Measurements from ENCODE around the gene MBD4. TPM values are rescaled to one million over a fixed set of nuclear protein-coding genes. Genes with fewer than 3 reads are reported as not detected.

Gene MBD4
- total and polyA plus RNA-seq, 10 of the 15 experiments (the other 5 are each of a cell fraction or from before 2014, with no cell fraction given) = 17.7 to 59.0 (median 49.0) TPM

DNA sequence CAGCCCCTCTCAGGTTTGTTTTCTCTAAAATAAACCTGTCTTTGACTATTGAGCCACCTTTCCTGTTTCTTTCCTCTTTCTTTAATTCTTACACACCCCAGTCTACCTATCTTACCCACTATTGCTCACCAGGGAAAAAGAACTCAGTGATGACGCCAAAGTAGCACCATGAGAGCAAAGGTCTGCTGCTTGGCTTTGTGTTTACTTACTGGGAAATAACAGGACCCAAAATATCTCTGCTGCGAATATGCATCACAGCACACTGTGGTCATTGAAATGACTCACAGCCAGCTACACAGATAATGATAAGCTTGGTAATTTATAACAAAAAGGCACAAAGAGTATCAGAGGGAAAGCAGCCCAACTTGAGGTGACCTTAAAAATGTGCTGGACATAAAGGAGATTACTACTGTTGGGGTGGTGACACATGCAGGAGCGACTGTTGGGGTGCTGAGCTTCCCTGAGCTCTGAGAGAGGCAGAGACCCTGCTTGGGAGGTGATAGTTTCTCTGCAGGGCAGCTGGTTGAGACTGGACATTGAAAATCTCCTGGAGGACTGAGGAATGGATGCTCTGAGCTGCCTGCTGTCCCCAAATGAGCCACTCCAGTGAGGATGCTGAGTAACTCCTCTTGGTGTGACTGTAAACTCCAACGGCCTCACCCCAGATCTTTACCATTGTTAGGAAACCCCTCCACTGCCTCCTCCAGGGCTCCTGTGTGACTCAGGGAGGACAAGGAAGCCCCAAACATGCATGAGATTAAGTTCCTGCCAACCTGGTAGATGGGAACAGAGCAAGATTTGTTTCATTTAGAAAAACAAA is 25.9 kb downstream of the MBD4 start:
- BruUV-seq (replicated peaks) = no TSS peak
- RAD21 ChIA-PET (ENCODE audit: unreplicated experiment) = interaction anchor here (1.5 to 3.5 kb wide), 7 partner anchors 9 to 30 kb away, joined by 14 to 32 read pairs (median 19); partner anchors contain the start of genes EFCAB12, IFT122 and MBD4
- Histone ChIP-seq H3K27ac (ENCODE audit: control insufficient read depth, insufficient read depth) (no peak overlapping the region), H3K4me2 (ENCODE audit: control insufficient read depth, insufficient read depth) (peak overlapping the region; percentile 30; the same call in 1 of the 2 replicates), H3K27me3 (replicated peaks in 1 of 2; ENCODE audit: control insufficient read depth in 2 of 2, insufficient read depth in 2 of 2, low read length in 1 of 2) (no peaks in the 10 kb centered on the region), H3K4me3 (no peak overlapping the region), H3K79me2 (ENCODE audit: control insufficient read depth, insufficient read depth, low read length) (no peaks in the 10 kb centered on the region), H2AFZ (ENCODE audit: control insufficient read depth, low read depth, low read length) (0 out of 2 replicates have a peak overlapping the region, but pooled peaks have one; percentile 15), H3K9ac (ENCODE audit: control insufficient read depth, insufficient read depth, low read length) (no peak overlapping the region), H3K9me3 (replicated peaks; ENCODE audit: control insufficient read depth, insufficient read depth, low read length) (no peaks in the 10 kb centered on the region), H3K36me3 (ENCODE audit: control insufficient read depth in 2 of 2, insufficient read depth in 2 of 2, low read length in 1 of 2) (no peaks in the 10 kb centered on the region), H3K4me1 (ENCODE audit: control insufficient read depth, insufficient read depth, low read length) (peaks cover 6% of the 10 kb centered on the region), H4K20me1 (ENCODE audit: control insufficient read depth, insufficient read depth) (no peaks in the 10 kb centered on the region)
- intact Hi-C loops (cut with micrococcal nuclease; ENCODE audit: unreplicated experiment) (no loop called here), in situ Hi-C loops (cut with MboI) (no loop called here)
- SMC1A ChIA-PET (ENCODE audit: uncharacterized antibody, unreplicated experiment) = interaction anchor here (0.6 to 19.4 kb wide), 14 partner anchors 9 to 76 kb away, joined by 3 to 275 read pairs (median 6); partner anchors contain the start of genes IFT122 and MBD4
- ATAC-seq (peak; percentile 96), FAIRE-seq (peak; percentile 41), DNase-seq (ENCODE audit: low read depth, low spot score) (no peak)
- POLR2A ChIA-PET = interaction anchor here (0.6 to 3.4 kb wide), 12 partner anchors 9 to 476 kb away, joined by 3 to 24 read pairs (median 8); partner anchors contain the start of genes EFCAB12, IFT122 and MBD4
- CTCF ChIA-PET = interaction anchor here (0.6 to 7.5 kb wide), 14 partner anchors 9 to 443 kb away, joined by 3 to 84 read pairs (median 6); partner anchors contain the start of genes IFT122 and MBD4
- under 1% methylated on average over 4 of the region's 4 CpGs for WGBS (ENCODE audit: insufficient coverage, insufficient replicate concordance, low lambda C conversion rate, missing lambda C conversion rate)
- TF ChIP-seq ZNF622 (IDR thresholded peaks at IDR 0.05) (no peak), KDM1A (IDR thresholded peaks at IDR 0.05; ENCODE audit: borderline replicate concordance) (no peak), NFXL1 (IDR thresholded peaks at IDR 0.05; ENCODE audit: borderline replicate concordance) (no peak), BCL11A (IDR thresholded peaks at IDR 0.05; ENCODE audit: low read depth, low read length) (peak; percentile 68), JUNB (IDR thresholded peaks at IDR 0.05) (peak; percentile 68), POU2F2 (IDR thresholded peaks at IDR 0.05; ENCODE audit: borderline replicate concordance, low read depth, low read length) (peak; percentile 44; the same call in 1 of the 3 replicates), NR2C1 (IDR thresholded peaks at IDR 0.05) (no peak), CBFB (IDR thresholded peaks at IDR 0.05; ENCODE audit: low read depth) (0 out of 2 replicates have a peak, but pooled peaks have one; percentile 39)
- TF ChIP-seq, protein P1, sequence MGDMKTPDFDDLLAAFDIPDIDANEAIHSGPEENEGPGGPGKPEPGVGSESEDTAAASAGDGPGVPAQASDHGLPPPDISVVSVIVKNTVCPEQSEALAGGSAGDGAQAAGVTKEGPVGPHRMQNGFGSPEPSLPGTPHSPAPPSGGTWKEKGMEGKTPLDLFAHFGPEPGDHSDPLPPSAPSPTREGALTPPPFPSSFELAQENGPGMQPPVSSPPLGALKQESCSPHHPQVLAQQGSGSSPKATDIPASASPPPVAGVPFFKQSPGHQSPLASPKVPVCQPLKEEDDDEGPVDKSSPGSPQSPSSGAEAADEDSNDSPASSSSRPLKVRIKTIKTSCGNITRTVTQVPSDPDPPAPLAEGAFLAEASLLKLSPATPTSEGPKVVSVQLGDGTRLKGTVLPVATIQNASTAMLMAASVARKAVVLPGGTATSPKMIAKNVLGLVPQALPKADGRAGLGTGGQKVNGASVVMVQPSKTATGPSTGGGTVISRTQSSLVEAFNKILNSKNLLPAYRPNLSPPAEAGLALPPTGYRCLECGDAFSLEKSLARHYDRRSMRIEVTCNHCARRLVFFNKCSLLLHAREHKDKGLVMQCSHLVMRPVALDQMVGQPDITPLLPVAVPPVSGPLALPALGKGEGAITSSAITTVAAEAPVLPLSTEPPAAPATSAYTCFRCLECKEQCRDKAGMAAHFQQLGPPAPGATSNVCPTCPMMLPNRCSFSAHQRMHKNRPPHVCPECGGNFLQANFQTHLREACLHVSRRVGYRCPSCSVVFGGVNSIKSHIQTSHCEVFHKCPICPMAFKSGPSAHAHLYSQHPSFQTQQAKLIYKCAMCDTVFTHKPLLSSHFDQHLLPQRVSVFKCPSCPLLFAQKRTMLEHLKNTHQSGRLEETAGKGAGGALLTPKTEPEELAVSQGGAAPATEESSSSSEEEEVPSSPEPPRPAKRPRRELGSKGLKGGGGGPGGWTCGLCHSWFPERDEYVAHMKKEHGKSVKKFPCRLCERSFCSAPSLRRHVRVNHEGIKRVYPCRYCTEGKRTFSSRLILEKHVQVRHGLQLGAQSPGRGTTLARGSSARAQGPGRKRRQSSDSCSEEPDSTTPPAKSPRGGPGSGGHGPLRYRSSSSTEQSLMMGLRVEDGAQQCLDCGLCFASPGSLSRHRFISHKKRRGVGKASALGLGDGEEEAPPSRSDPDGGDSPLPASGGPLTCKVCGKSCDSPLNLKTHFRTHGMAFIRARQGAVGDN (IDR thresholded peaks at IDR 0.05) = peak; percentile 80
- TF ChIP-seq, protein P2, sequence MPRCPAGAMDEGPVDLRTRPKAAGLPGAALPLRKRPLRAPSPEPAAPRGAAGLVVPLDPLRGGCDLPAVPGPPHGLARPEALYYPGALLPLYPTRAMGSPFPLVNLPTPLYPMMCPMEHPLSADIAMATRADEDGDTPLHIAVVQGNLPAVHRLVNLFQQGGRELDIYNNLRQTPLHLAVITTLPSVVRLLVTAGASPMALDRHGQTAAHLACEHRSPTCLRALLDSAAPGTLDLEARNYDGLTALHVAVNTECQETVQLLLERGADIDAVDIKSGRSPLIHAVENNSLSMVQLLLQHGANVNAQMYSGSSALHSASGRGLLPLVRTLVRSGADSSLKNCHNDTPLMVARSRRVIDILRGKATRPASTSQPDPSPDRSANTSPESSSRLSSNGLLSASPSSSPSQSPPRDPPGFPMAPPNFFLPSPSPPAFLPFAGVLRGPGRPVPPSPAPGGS (IDR thresholded peaks at IDR 0.05; ENCODE audit: borderline replicate concordance, insufficient read depth, low read depth, low read length, poor library complexity, severe bottlenecking) = no peak
- TF ChIP-seq, protein P3, sequence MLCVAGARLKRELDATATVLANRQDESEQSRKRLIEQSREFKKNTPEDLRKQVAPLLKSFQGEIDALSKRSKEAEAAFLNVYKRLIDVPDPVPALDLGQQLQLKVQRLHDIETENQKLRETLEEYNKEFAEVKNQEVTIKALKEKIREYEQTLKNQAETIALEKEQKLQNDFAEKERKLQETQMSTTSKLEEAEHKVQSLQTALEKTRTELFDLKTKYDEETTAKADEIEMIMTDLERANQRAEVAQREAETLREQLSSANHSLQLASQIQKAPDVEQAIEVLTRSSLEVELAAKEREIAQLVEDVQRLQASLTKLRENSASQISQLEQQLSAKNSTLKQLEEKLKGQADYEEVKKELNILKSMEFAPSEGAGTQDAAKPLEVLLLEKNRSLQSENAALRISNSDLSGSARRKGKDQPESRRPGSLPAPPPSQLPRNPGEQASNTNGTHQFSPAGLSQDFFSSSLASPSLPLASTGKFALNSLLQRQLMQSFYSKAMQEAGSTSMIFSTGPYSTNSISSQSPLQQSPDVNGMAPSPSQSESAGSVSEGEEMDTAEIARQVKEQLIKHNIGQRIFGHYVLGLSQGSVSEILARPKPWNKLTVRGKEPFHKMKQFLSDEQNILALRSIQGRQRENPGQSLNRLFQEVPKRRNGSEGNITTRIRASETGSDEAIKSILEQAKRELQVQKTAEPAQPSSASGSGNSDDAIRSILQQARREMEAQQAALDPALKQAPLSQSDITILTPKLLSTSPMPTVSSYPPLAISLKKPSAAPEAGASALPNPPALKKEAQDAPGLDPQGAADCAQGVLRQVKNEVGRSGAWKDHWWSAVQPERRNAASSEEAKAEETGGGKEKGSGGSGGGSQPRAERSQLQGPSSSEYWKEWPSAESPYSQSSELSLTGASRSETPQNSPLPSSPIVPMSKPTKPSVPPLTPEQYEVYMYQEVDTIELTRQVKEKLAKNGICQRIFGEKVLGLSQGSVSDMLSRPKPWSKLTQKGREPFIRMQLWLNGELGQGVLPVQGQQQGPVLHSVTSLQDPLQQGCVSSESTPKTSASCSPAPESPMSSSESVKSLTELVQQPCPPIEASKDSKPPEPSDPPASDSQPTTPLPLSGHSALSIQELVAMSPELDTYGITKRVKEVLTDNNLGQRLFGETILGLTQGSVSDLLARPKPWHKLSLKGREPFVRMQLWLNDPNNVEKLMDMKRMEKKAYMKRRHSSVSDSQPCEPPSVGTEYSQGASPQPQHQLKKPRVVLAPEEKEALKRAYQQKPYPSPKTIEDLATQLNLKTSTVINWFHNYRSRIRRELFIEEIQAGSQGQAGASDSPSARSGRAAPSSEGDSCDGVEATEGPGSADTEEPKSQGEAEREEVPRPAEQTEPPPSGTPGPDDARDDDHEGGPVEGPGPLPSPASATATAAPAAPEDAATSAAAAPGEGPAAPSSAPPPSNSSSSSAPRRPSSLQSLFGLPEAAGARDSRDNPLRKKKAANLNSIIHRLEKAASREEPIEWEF (IDR thresholded peaks at IDR 0.05; ENCODE audit: insufficient replicate concordance, low read depth, low read length) = peak; percentile 24

Measured in GM12878 (cell line).